22Rv1 (cell line): ENCODE results near the gene IL19.

Experiments
- H3K27ac ChIP-seq: fragments of 450-650 bp; 2 replicates; pipeline ENCODE4 v1.5.1; 2017
- CTCF ChIP-seq: fragments of 450-650 bp; IDR thresholded peaks from 2 replicates; pipeline ENCODE4 v1.5.1; 2017; ENCODE audit warnings: mild to moderate bottlenecking
- ZFX ChIP-seq: fragments of 450-650 bp; IDR thresholded peaks from 2 replicates; pipeline ENCODE4 v1.6.1; 2017; ENCODE audit warnings: antibody characterized with exemption, borderline replicate concordance

The IL19 gene

GRCh38 chr1:206816390-206817287, 46.1 kb downstream of the IL19 start:
- TF ChIP-seq CTCF (no peak), ZFX (no peak)
- H3K27ac ChIP-seq = no peak overlapping the region

- no peak for TF ChIP-seq ZFX
- no peak for TF ChIP-seq CTCF
Observed at GRCh38 chr1:206821493-206821892, 50.9 kb downstream of the IL19 start.

GRCh38 chr1:206823727-206824126, 53.2 kb downstream of the IL19 start:
- TF ChIP-seq ZFX = no peak
- TF ChIP-seq CTCF = no peak
- no peak overlapping the region for H3K27ac ChIP-seq

More at GRCh38 chr1:206821493-206821892, 50.9 kb downstream of the IL19 start:
- H3K27ac ChIP-seq = no peak overlapping the region

- no peak overlapping the region for H3K27ac ChIP-seq
- TF ChIP-seq CTCF = no peak
- TF ChIP-seq ZFX = no peak
Observed at GRCh38 chr1:206824331-206824730, 53.8 kb downstream of the IL19 start.

- H3K27ac ChIP-seq = no peak overlapping the region
- no peak for TF ChIP-seq CTCF
Observed at GRCh38 chr1:206826394-206826793, 55.8 kb downstream of the IL19 start.

GRCh38 chr1:206828061-206828460, 57.5 kb downstream of the IL19 start:
- no peak for TF ChIP-seq CTCF
- TF ChIP-seq ZFX = no peak
- H3K27ac ChIP-seq = no peak overlapping the region

- TF ChIP-seq CTCF (no peak), ZFX (no peak)
Observed at GRCh38 chr1:206828765-206829164, 58.2 kb downstream of the IL19 start.

More at GRCh38 chr1:206828765-206829164, 58.2 kb downstream of the IL19 start:
- H3K27ac ChIP-seq = no peak overlapping the region
